HepG2 (cell line): Measurements from ENCODE around the gene MXRA7. TPM values are rescaled to one million over a fixed set of nuclear protein-coding genes. Genes with fewer than 3 reads are reported as not detected.
A peak's percentile ranks its signal among the peaks of the same experiment; 100 is the strongest.

Source experiments
- FOSL2 ChIP-seq: sonication (generic); formaldehyde crosslinking; IDR thresholded peaks from 2 replicates; pipeline ENCODE4 v1.4.0; 2020; ENCODE audit warnings: missing genetic modification reagents
- SIX4 ChIP-seq: sonication (generic); formaldehyde crosslinking; IDR thresholded peaks from 2 replicates; pipeline ENCODE4 v1.4.0; 2020; ENCODE audit warnings: missing genetic modification reagents
- SMARCE1 ChIP-seq: fragments of 450-650 bp; IDR thresholded peaks from 2 replicates; pipeline ENCODE4 v1.6.1; 2017; ENCODE audit warnings: borderline replicate concordance
- SPEN ChIP-seq: sonication (generic); formaldehyde crosslinking; IDR thresholded peaks from 2 replicates; pipeline ENCODE4 v1.5.1; 2020; ENCODE audit warnings: low read depth, mild to moderate bottlenecking, missing genetic modification reagents
- ZNF138 ChIP-seq: sonication (generic); formaldehyde crosslinking; IDR thresholded peaks from 2 replicates; pipeline ENCODE4 v1.5.0; 2020; ENCODE audit warnings: mild to moderate bottlenecking, low read depth, missing genetic modification reagents
- polyA plus RNA-seq, 8 experiments: library from polyadenylated mRNA; depleted of rRNA in 3 of 8; stranded (reverse) in 7 of 8; unstranded in 1 of 8; fragments of >200 nt; fragmentation: Illumina TruSeq in 4 of 8; extraction: Trizol in 4 of 8; gene quantifications; 2 replicates each; pipeline versions ENCODE4 v1.2.1 to v1.2.3, GENCODE V29; 2011 to 2016; ENCODE audit warnings: low read depth in 4 of 8, missing spikeins in 1 of 8, mixed read lengths in 1 of 8; ENCODE audit not compliant: insufficient read depth in 1 of 8
- total RNA-seq, 5 experiments: library from RNA; depleted of rRNA; stranded (reverse); fragments of >200 nt; fragmentation: Illumina TruSeq; extraction: Trizol; gene quantifications; 2 replicates each; pipeline ENCODE4 v1.2.3, GENCODE V29; 2016; ENCODE audit warnings: low read depth in 1 of 5
- TF ChIP-seq, protein P1 (sequence below): sonication (generic); formaldehyde crosslinking; IDR thresholded peaks from 2 replicates; pipeline ENCODE4 v1.4.0; 2020; ENCODE audit warnings: mild to moderate bottlenecking, missing genetic modification reagents
- TF ChIP-seq, protein P2 (sequence below): IDR thresholded peaks from 2 replicates; pipeline ENCODE4 v1.6.1; 2012; ENCODE audit warnings: inconsistent platforms
- TF ChIP-seq, protein P3 (sequence below): fragments of 450-650 bp; IDR thresholded peaks from 2 replicates; pipeline ENCODE4 v1.6.1; 2016
- TF ChIP-seq, protein P4 (sequence below): fragments of 450-650 bp; IDR thresholded peaks from 2 replicates; pipeline ENCODE4 v1.6.1; 2017; ENCODE audit warnings: mild to moderate bottlenecking

The MXRA7 gene
- total and polyA plus RNA-seq, 2 of the 13 experiments (the other 11 are each of a cell fraction or from before 2014, with no cell fraction given), result 44.8 to 112 TPM

DNA sequence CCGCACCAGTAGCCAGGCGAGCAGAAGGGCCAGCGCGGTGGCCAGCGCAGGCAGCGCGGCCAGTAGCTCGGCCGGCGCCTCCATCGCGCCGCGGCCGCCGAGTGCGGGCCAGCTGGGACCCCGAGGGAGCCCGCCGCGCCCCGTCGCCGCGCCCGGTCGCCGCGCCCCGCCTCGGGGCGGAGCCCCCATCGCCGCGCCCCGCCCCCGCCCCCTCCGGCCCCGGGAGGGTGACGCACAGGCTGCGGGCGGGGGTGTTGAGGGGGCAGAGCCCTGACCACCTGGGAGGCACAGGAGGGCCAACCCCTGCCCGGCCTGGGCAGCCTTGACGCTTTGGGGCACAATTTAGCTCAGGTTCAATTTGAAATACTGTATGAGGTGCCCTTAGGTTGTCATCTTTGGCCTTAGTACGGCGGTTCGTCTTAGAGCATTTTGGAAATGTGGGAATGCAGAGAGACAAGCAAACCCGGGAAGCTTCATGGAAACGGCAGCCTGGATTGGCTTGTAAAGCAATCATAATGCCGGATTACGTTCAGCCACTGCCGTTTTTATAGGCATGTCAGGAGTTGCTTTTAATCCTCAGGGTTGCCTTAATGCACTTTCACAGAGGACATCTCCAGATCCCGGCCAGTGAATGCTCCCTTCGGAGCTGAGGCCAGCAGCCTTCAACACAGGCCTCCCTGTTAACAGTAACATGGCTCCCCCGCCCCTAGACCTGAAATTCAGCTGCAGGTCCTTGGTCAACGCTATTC lies at the start of gene MXRA7 (continued):
- TF ChIP-seq, protein P1, sequence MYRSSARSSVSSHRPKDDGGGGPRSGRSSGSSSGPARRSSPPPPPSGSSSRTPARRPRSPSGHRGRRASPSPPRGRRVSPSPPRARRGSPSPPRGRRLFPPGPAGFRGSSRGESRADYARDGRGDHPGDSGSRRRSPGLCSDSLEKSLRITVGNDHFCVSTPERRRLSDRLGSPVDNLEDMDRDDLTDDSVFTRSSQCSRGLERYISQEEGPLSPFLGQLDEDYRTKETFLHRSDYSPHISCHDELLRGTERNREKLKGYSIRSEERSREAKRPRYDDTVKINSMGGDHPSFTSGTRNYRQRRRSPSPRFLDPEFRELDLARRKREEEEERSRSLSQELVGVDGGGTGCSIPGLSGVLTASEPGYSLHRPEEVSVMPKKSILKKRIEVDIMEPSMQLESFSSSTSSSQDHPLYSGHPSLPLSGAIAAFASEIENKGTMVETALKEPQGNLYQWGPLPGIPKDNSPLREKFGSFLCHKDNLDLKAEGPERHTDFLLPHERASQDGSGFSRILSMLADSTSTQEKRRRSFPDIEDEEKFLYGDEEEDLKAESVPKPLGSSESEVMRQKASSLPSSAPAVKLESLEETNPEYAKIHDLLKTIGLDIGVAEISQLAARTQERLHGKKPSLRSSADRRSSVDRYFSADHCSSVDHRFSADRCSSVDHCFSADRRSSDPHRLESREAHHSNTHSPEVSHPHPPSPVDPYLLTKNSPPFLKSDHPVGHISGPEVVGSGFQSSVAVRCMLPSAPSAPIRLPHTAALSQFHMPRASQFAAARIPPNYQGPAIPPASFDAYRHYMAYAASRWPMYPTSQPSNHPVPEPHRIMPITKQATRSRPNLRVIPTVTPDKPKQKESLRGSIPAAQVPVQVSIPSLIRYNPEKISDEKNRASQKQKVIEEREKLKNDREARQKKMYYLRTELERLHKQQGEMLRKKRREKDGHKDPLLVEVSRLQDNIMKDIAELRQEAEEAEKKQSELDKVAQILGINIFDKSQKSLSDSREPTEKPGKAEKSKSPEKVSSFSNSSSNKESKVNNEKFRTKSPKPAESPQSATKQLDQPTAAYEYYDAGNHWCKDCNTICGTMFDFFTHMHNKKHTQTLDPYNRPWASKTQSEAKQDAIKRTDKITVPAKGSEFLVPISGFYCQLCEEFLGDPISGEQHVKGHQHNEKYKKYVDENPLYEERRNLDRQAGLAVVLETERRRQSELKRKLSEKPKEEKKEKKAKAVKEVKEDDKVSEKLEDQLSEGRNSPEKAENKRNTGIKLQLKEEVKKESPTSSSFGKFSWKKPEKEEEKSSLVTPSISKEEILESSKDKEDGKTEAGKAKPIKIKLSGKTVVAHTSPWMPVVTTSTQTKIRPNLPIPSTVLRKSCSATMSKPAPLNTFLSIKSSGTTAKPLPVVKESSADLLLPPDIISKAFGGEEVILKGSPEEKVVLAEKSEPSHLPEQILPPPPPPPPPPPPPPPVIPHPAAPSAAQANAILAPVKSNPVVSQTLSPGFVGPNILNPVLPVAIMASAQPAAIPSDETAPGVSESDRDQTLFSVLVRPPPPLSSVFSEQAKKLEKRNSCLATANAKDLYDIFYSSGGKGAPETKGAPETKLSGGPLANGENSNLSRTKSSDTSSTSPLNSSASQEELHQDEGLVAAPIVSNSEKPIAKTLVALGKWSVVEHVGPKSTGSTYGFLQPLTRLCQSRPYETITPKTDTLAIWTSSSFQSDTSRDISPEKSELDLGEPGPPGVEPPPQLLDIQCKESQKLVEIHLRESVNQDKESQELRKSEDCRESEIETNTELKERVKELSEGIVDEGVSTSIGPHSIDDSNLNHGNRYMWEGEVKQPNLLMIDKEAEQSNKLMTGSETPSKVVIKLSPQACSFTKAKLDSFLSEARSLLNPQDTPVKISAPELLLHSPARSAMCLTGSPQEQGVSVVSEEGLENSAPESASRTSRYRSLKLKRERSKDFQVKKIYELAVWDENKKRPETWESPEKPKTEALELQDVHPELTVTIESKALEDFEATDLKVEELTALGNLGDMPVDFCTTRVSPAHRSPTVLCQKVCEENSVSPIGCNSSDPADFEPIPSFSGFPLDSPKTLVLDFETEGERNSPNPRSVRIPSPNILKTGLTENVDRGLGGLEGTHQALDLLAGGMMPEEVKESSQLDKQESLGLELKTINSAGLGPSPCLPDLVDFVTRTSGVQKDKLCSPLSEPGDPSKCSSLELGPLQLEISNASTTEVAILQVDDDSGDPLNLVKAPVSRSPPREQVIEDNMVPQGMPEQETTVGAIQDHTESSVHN (CRISPR knock-in tag), result no peak
- TF ChIP-seq SMARCE1 (no peak), SIX4 (0 out of 2 replicates have a peak, but pooled peaks have one; percentile 16), SPEN (peak; percentile 60; the same call in 1 of the 2 replicates), FOSL2 (CRISPR knock-in tag) (peak; percentile 73), ZNF138 (CRISPR knock-in tag) (no peak)
- TF ChIP-seq, protein P2, sequence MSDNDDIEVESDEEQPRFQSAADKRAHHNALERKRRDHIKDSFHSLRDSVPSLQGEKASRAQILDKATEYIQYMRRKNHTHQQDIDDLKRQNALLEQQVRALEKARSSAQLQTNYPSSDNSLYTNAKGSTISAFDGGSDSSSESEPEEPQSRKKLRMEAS, result peak; percentile 65
- TF ChIP-seq, protein P3, sequence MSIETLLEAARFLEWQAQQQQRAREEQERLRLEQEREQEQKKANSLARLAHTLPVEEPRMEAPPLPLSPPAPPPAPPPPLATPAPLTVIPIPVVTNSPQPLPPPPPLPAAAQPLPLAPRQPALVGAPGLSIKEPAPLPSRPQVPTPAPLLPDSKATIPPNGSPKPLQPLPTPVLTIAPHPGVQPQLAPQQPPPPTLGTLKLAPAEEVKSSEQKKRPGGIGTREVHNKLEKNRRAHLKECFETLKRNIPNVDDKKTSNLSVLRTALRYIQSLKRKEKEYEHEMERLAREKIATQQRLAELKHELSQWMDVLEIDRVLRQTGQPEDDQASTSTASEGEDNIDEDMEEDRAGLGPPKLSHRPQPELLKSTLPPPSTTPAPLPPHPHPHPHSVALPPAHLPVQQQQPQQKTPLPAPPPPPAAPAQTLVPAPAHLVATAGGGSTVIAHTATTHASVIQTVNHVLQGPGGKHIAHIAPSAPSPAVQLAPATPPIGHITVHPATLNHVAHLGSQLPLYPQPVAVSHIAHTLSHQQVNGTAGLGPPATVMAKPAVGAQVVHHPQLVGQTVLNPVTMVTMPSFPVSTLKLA, result no peak
- TF ChIP-seq, protein P4, sequence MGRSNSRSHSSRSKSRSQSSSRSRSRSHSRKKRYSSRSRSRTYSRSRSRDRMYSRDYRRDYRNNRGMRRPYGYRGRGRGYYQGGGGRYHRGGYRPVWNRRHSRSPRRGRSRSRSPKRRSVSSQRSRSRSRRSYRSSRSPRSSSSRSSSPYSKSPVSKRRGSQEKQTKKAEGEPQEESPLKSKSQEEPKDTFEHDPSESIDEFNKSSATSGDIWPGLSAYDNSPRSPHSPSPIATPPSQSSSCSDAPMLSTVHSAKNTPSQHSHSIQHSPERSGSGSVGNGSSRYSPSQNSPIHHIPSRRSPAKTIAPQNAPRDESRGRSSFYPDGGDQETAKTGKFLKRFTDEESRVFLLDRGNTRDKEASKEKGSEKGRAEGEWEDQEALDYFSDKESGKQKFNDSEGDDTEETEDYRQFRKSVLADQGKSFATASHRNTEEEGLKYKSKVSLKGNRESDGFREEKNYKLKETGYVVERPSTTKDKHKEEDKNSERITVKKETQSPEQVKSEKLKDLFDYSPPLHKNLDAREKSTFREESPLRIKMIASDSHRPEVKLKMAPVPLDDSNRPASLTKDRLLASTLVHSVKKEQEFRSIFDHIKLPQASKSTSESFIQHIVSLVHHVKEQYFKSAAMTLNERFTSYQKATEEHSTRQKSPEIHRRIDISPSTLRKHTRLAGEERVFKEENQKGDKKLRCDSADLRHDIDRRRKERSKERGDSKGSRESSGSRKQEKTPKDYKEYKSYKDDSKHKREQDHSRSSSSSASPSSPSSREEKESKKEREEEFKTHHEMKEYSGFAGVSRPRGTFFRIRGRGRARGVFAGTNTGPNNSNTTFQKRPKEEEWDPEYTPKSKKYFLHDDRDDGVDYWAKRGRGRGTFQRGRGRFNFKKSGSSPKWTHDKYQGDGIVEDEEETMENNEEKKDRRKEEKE, result no peak
